ENCODE measurements around the gene CYP2W1.
"Not testable (repeated sequence)": the region's sequence is repeated elsewhere in the genome, so short reads cannot be mapped to it uniquely, and the experiment has no call there.

Gene CYP2W1

GRCh38 chr7:1028044-1028770 lies 45.2 kb downstream of the CYP2W1 start:
- peak; percentile 100 for FAIRE-seq
- peak; percentile 100 for DNase-seq (ENCODE audit: low spot score)

GRCh38 chr7:1028775-1029636 lies 46.0 kb downstream of the CYP2W1 start:
- peak; percentile 100 for DNase-seq (ENCODE audit: low spot score)
- peak; percentile 83 for FAIRE-seq

- no peak for DNase-seq (ENCODE audit: low spot score)
- FAIRE-seq: peak; percentile 94
These were observed 46.9 kb downstream of the CYP2W1 start for GRCh38 chr7:1029637-1030443.

- FAIRE-seq (peak; percentile 5), DNase-seq (ENCODE audit: low spot score) (no peak)
These were observed 47.6 kb downstream of the CYP2W1 start for GRCh38 chr7:1030444-1031070.

- peak; percentile 83 for FAIRE-seq
- no peak for DNase-seq (ENCODE audit: low spot score)
These were observed 48.9 kb downstream of the CYP2W1 start for GRCh38 chr7:1031716-1032455.

DNA sequence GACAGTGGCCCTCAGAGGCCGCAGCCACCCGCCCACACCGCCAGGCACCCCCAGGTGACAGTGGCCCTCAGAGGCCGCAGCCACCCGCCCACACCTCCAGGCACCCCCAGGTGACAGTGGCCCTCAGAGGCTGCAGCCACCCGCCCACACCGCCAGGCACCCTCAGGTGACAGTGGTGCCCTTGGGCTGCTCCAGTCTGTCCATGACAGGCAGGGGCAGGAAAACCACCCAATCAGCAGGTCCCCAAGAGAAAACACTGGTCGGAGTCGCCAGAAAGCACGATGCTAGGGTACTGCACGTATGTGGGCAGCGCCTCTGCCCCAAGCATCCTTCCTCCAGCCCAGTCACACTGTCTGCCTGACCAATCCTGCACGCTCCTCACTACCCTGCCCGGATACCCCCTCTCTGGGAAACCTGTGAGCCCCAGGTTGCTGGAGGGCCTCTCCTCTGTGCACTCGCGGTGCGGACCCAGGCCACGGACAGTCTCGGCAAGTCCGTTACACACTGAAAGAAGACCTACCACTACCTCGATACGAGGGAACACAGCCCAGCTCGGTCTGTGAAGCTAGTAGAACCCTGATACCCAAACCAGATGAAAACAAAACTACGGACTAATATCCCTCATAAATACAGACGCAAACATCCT lies 49.7 kb downstream of the CYP2W1 start:
- peak; percentile 37 for FAIRE-seq
- DNase-seq (ENCODE audit: low spot score): no peak

GRCh38 chr7:1033546-1034145 lies 50.7 kb downstream of the CYP2W1 start:
- FAIRE-seq: peak; percentile 91
- DNase-seq (ENCODE audit: low spot score): no peak

GRCh38 chr7:1034769-1035168 lies 51.8 kb downstream of the CYP2W1 start:
- FAIRE-seq; DNase-seq (ENCODE audit: low spot score): not testable (repeated sequence)

- DNase-seq (ENCODE audit: low spot score); FAIRE-seq: not testable (repeated sequence)
These were observed 53.4 kb downstream of the CYP2W1 start for GRCh38 chr7:1036164-1036928.
